HG03565 (cell line): ENCODE measurements around the gene COA8.
"Not testable (repeated sequence)": the region's sequence is repeated elsewhere in the genome, so short reads cannot be mapped to it uniquely, and the experiment has no call there.

Source experiments
- ATAC-seq: cut with Tn5 transposase; IDR thresholded peaks from one replicate; pipeline ENCODE4 v1.9.1; 2021; ENCODE audit warnings: mild to moderate bottlenecking, moderate library complexity; ENCODE audit not compliant: unreplicated experiment

Gene COA8

DNA sequence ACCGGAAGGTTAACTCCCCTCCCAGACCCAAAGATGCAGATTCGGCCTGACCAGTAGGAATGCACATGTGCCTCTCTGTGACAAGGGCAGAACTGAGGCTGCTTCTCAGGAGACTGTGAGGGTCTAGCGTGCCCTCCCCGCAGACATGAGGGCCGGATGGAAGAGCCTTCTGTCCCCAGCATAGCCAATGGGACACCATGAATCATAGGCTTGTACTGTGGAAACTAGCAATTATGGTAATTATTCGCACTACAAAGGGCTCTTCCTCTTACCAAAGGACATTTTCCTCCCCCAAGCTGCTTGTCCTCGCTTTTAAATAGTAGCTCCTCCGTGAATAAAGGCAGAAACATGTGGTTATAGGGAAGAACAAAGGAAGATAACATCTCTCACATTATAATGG lies 6.2 kb downstream of the COA8 start:
- no peak for ATAC-seq

DNA sequence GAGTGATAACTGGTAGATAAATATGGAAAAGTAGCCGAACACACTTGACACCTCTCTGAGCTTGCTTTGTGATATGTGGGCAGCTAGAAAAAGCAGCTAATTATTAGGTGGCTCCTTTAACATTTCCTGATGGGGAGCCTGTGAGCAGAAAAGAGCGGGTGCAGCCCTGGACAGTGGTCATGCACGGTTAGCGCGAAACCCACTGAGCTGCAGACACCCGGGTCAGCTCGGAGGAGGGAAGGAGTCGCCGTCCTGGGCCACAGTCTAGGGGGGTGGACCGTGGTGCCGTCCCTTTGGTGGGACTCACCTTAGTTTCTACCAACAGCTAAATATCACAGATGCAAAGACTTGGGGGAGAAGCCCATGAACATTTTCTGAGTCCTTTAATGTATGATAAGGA lies 6.6 kb downstream of the COA8 start:
- ATAC-seq: no peak

DNA sequence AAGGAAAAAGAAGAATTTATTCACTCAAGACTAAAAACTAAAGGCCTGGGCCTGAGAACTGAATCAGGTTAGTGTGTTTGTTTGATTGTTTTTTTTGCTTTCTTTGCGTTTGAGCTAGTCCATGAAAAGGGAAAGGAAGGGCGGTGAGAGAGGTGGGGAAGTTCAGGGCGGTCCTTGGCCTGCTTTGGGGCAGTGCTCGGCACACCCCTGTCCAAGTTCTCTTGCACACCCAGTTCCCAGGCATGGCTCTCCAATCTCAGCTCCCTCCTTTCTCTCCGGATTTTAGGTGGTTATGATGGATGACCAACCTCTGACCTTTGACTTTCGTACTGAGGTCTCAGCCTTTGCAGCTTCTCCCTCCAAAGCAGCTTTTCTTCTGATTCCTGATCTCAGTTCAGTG lies 11.3 kb downstream of the COA8 start:
- ATAC-seq: no peak

DNA sequence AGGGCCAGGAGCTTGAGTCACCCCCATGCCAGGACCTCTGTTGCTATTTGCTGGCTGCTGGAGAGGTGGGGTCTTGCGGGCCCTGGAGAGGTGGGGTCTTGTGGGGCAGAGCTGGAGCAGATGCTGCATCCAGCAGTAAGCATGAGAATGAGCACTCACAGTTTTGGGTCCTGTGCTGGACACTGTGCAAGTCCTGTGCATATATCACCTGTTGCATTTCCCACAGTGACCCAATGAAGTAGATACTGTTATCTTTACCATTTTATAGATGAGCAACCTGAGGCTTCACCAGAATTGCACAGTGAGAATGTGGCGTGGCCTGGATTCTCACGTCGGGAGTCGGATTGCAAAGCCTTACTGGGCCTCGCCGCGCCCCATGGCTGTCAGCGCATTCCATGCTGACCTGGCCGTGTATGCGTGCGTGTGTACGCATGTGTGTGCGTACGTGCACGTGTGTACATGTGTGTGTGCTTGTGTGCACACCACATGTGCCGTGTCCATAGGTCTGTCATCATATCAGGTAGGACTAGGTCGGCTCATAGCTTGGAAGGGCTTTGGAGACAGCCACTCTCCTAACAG lies 12.0 kb downstream of the COA8 start:
- no peak for ATAC-seq

DNA sequence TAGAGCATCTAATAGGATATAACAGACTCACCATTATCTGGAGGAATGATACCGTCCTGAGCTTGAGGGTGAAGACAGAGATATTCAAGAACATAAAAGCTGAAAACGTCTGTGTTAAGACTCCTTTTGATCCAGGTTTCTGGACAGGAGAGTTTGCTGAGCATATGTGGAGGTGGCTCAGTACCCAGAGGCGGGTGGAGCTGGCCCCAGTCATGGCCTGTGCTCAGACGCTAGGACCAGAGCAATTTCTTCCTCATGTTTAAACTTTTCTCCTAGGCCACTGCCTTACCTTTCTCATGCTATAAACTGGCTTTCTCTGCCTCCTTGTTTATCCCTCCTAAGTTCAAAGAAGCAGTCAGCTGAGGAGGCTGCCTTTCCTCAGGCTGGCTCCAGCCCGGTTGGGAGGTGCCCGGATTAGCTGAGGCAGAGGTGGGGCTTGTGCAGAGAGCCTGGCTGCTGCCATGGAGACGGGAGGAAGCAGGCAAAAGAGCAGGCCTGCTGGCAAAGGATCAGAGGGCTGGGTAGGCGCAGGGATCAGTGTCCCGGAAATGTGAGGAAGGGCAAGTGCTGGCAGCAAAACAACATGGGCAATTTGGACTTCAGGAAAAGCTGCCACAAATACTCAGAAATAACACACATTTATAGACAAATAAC lies 13.7 kb downstream of the COA8 start:
- no peak for ATAC-seq

DNA sequence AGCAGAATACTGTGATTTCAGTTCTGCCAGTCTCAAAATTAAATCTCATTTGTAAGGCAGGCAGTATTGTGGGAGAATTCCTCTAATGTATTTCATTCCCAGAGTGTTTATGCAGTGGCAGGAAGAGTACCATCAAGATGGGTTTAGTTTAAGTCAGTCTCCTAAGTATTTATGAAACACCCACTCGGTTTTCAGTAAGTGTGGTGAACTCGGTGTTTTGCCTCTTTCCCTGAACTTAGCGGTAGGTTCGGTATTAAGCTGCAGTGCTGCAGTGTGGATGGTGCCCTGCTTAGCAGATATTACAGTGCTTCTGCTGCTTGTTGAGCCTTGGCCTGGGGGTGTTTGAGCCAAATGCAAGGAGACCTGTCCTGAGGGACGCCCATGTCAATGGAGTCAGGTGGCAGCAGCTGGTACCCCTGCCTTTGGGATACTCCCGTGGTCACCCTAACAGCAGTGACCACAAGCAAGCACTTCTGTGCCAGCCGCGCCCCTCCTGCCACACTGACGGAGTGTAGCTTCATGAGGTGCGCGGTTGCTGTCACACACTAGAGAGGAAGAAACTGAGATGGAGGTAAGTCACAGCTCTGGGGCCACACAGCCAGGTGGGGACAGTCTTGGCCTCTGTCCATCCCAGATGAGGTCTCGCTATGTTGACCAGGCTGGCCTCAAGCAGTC lies 15.8 kb downstream of the COA8 start:
- no peak for ATAC-seq

DNA sequence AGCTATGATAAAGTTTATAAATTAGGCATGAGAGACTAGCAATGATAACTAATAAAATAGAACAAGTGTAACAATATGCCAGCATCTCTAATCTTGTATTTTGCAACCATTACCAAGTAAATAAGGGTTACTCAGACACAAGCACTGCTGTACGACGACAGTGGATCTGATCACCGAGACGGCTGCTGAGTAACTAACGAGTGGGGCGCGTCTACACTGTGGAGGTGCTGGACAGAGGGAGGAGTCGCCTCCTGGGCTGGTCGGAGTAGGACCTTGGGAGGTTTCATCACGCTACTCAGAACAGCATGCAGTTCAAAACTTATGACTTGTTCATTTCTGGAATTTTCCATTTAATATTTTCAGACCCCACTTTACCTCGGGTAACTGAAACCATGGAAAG lies 18.4 kb downstream of the COA8 start:
- no peak for ATAC-seq

DNA sequence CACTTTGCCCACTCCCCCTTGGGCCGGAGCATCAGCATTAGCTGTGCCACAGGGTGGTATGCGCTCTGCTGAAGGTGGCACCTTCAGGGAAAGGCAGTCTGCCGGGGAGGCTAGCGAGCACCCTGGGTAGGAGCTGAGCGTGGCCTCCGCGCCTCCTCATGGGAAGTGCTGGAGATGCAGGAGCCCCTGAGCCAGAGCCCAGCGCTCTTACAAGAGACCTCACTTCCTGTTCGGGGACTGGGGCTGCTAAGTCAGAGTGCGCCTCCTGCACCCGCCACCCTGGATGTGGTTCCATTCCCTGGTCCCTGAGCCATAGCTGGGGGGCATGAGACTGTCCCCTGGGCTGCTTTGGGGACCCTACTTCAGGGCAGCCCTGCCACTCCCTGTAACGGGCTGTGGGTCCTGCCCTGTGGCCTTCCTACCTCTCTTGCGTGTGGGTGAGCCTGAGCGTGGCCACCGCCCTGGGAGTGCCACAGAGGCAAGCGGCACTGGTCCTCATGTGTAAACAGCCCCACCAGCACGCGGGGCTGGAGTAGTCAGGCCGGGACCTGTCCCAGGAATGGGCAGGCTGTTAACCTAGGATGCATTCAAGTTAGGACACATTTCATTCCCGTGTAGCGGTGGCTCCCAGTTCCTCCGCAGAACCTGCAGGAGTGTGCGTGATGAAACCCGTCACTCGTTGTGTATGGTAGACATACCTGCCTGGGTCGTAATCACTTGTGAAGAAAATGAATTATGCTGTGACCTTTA lies 19.4 kb downstream of the COA8 start:
- ATAC-seq: no peak

DNA sequence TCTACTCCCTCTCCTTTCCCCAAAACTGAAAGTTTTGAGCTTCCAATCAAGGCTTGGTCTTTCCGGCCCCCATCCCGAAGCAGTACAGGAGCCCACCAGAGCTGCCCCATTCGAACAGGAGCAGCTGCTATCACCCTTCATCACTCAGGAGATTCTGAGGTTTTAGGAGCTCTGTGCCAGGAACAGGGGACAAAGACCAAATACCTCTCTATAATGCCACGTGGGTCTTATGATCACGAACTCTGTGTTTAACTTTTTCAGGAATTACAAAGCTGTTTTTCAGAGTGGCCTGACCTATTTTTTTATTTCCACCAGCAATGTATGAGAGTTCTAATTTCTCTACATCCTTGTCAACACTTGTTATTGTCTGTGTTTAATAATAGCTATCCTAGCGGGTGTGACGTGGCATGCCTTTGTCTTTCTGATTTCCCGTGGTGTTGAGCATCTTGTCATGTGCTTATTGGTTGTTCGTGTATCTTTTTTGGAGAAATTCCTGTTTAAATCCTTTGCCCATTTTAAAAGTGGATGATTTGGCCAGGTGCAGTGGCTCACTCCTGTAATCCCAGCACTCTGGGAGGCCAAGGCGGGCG lies 21.7 kb downstream of the COA8 start:
- no peak for ATAC-seq

DNA sequence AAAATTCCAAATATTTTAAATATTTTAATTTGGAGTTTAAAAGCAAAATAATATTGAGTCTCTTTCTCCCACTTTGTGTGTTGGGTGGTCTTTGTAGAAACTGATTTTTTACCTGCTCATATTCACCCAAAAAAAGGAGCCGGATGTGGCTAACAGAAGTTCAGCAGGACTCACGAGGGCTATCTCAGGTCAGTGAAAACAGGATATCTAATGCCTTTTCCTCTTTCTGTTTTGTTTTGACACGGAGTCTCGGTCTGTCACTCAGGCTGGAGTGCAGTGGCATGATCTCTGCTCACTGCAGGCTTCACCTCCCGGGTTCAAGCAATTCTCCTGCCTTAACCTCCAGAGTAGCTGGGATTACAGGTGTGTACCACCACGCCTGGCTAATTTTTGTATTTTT lies 30.8 kb downstream of the COA8 start:
- ATAC-seq: peak; percentile 90

DNA sequence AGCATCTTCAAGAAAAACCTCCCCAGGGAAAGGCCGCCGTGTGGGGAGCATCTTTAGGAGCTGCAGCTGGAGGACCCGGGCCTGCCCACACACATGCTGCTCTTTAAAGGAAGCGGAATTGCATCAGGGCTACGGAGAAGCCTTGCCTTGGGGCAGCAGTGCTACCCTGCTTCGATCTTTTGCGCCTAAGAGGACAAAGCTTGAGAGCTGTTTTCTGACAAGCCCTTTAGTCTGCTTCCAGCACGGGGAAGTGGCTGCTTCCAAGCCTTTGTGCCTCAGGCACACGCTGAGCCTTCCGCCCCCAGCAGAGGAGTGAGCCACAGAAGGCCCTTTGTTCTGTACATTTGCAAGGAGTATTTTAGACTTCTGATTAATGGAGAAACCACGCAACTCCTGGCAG lies 31.5 kb downstream of the COA8 start:
- no peak for ATAC-seq

DNA sequence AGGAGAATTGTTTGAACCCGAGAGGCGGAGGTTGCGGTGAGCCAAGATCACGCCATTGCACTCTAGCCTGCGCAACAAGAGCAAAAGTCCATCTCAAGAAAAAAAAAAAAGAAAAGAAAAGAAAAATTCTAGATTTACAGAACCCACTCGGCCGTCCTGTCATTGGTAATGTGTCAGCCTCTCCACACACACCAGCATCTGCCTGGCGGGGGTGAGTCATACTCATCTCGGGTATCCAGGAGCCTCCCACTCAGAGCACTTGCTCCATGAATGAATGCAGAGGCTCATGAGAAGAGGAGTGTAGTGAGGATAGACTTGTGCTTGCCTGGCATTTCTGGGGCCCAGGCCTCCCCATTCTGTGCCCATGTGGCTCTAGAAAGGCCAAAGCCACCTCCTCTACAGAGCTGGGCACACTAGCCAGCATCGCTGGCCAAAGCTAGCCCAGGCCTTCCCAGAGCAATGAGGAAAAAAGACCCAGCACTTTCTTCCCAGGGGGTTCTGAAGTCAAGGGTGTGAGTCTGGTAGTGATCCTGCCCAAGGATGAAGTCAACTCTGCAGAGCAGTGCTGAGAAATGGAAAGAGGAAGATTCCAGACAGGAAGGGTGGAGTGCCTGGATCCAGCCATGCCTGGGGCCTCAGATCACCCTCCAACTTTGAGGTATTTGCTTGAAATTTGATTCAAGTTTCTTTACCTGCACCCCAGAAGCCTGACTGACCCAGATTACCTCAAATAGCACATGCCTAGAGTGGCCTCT lies 35.0 kb downstream of the COA8 start:
- ATAC-seq: no peak

DNA sequence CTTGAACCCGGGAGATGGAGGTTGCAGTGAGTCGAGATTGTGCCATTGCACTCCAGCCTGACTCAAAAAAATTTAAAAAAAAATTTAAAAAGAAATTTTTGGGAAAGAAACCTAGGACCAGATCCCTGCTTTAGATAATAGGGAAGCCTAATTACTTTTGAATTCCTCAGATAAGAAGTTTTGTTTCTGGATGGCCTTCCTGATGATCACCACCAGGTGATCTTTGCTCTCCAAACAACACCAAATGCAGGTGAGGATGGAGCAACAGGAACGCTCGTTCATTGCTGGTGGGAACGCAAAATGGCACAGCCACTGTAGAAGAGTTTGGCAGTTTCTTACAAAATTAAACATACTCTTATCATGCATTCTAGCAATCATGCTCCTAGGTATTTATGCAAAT lies 37.7 kb downstream of the COA8 start:
- ATAC-seq: no peak

DNA sequence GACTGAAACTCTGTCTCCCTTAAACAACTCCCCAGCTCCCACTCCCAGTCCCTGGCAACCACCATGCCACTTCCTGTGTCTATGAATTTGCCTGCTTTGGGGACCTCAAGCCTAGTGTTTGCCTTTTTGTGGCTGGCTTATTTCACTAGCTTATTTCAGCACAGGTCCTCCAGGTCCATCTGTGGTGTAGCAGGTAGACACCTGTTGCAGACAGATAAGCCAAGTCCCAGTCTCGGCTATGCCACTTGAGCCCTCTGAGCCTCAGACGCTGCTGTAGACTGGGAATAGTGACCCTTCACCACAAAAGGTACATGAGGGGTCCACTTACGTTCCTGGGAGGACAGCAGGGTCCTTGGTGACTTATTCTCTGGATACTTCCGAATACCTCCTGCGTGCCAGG lies 41.9 kb downstream of the COA8 start:
- no peak for ATAC-seq

DNA sequence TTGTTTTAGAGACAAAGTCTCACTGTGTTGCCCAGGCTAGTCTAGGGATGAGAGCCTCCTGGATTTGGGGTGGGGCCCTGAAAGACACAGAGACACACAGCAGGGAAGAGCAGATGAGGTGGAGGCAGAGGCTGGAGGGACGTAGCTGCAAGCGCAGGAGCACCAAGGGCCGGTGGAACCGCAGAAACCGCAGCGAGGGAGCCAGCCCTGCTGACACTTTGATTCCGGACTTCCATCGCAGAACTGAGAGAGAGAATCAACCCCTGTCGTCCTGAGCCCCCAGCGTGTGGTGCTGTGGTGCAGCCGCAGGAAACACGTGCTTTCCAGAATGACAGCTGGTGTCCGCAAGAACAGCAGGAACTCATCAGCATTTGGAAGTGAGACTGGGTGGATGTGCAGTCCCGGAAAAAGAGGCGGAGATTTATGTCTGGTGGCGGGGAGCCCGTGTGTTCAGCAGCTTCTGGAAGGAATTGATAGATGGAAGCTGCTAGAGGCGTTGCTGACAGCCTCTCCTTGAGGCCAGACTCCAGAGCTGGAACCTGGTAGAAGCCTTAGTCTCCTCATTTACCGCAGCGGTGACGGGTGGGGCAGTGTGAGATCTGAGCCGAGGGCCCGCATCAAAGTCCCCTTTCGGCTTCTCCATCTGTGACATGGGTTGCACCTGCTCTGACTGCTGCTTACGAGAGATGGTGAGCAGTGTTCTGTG lies 44.4 kb downstream of the COA8 start:
- ATAC-seq: no peak

DNA sequence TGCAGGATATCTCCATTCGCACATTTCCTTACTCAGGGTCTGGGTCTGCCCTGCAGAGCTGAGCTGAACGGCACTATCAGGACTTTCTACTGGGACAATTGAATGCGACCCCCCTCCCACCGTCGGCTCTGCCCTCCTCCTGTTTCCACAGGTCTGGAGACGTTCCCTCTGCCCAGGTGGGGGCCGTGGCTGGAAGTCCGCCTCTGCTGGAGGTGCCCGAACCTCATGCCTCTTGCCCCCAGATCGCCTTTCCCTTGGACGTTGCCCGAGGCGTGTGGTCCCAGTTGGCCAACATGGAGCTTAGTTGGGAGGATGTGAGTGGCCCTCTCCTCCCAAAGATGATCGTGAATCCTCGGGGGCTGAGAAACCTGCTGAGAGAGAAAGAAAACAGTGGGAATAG lies 45.1 kb downstream of the COA8 start:
- no peak for ATAC-seq

DNA sequence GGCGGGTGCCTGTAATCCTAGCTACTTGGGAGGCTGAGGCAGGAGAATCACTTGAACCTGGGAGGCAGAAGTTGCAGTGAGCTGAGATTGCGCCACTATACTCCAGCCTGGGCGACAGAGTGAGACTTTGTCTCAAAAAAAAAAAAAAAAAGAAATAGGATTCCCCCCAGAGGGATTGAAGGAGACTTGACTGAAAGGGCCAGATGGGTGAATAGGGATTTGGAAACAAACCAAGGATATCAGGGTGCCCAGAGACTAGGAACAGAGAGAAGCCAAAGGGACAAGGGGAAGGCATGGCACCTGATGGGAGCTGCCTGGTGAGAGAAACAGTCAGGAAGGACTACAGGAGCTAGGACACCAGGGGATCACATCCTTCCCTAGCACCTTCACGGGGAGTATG lies 46.3 kb downstream of the COA8 start:
- not testable (repeated sequence) for ATAC-seq

DNA sequence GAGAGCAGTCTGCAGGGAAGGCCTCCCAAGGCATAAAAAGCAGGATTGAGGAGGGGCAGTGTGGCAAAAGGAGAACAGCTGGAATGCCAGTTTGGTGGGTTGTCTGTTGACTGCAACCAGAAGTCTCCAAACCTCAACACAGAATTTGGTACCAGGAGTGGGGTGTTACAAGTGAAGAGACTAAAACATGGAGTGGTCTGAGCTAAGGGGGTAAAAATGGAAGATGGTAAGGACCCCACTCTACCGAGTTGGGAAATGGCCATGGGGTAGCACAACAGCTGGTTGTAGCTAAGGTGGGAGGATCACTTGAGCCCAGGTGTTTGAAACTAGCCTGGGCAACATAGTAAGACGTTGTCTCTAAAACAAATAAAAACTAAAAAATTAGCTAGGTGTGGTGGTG lies 48.5 kb downstream of the COA8 start:
- no peak for ATAC-seq

DNA sequence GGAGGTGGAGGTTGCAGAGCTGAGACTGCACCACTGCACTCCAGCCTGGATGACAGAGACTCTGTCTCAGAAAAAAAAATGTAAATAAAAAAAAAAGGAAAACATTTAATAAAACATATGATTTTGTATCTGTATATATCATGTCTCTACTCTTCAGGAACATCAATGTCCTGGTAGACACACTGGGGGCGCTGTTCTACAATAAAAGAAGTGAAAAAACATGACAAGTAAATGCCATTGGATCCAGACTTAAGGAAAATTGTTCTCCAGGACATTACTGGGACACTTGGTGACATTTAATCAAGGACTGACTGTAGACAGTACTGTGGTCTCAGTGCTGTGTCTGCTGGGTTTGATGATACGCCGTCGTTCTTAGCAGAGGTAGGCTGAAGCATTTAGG lies 50.8 kb downstream of the COA8 start:
- no peak for ATAC-seq

DNA sequence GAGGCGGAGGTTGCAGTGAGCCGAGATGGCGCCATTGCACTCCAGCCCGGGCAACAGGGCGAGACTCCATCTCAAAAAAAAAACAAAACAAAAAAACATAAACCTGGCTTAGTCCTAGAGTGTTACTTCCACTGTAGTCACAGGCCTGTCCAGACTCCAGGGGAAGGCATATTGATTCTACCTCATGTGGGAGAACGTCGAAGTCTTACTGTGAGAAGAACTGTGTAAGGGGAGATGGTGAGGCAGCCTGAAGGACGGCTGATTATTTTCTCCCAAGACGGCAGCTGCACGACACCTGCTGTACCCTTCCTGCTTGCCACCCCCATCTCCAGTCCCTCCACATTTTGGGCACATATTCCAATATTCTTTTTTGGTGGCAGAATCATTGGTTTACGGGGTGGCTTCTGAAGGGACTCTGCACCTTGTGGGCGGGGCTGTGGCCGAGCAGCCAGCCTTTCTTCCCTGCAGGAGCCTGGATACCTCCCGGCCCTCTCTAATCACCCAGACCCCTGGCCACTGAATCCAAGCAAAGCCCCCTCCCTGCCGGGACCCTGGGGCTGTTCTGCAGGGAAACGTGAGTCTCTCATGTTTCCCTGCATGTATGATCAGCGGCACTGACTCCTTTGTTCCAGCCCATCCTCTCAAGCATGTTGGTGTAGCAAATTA lies 54.0 kb downstream of the COA8 start:
- no peak for ATAC-seq
